Naive thymus-derived CD4-positive, alpha-beta T cell (primary cell): Measurements from ENCODE around the gene ANKRD33. TPM values are rescaled to one million over a fixed set of nuclear protein-coding genes. Genes with fewer than 3 reads are reported as not detected.

Source experiments
- ATAC-seq: fragments of 150-1000 bp; cut with Tn5 transposase; 2 replicates; pipeline ENCODE4 v1.10.0; 2021; ENCODE audit warnings: mild to moderate bottlenecking, moderate library complexity
- CTCF ChIA-PET: fragments of 350-600 bp; sonication (Branson Sonifier 250); formaldehyde crosslinking; loops from one replicate; lab custom pipeline; 2021; ENCODE audit warnings: antibody characterized with exemption; lab: Charles Lee
- POLR2A ChIA-PET: fragments of 350-600 bp; sonication (Branson Sonifier 250); formaldehyde crosslinking; loops from one replicate; lab custom pipeline; 2021; ENCODE audit warnings: antibody characterized with exemption, inconsistent platforms; lab: Charles Lee
- DNase-seq, 9 donors: peaks; one replicate each; pipeline versions ENCODE4 v3.0.0 to v3.0.0-alpha.2; 2020 to 2022; ENCODE audit warnings: mixed read lengths in 1 of 9
- H3K27ac ChIP-seq: one replicate; pipeline ENCODE4 v1.7.0; 2013; ENCODE audit warnings: mild to moderate bottlenecking, low read depth, low read length, moderate library complexity
- H3K27me3 ChIP-seq, 2 donors: one replicate each; pipeline ENCODE4 v1.7.0; 2013; ENCODE audit warnings: low read length in 2 of 2, mild to moderate bottlenecking in 2 of 2, moderate library complexity in 2 of 2; ENCODE audit not compliant: control insufficient read depth in 2 of 2, insufficient read depth in 2 of 2
- H3K36me3 ChIP-seq, 3 experiments: 1 replicate in 2 of 3; 2 replicates in 1 of 3; pipeline ENCODE4 v1.7.0; 2013; ENCODE audit warnings: low read length in 3 of 3, mild to moderate bottlenecking in 3 of 3, moderate library complexity in 1 of 3; ENCODE audit not compliant: insufficient read depth in 3 of 3, control insufficient read depth in 2 of 3
- H3K4me1 ChIP-seq, 2 donors: one replicate each; pipeline ENCODE4 v1.7.0; 2013; ENCODE audit warnings: low read length in 2 of 2, mild to moderate bottlenecking in 2 of 2, moderate library complexity in 1 of 2; ENCODE audit not compliant: control insufficient read depth in 2 of 2, insufficient read depth in 2 of 2
- H3K4me3 ChIP-seq: 2 replicates; pipeline ENCODE4 v1.7.0; 2013; ENCODE audit warnings: mild to moderate bottlenecking, low read length
- H3K9me3 ChIP-seq, 3 experiments: 1 replicate in 2 of 3; 2 replicates in 1 of 3; pipeline ENCODE4 v1.7.0; 2013; ENCODE audit warnings: low read length in 3 of 3; ENCODE audit not compliant: control insufficient read depth in 2 of 3
- H3K27ac Mint-ChIP-seq, 9 donors: one replicate each; pipeline ENCODE4 v1.8.0; 2020 to 2022; ENCODE audit warnings: mixed read lengths in 9 of 9, mild to moderate bottlenecking in 8 of 9, moderate library complexity in 5 of 9, inconsistent platforms in 2 of 9
- H3K27me3 Mint-ChIP-seq, 5 donors: one replicate each; pipeline ENCODE4 v1.8.0; 2021 to 2022; ENCODE audit warnings: mixed read lengths in 5 of 5, mild to moderate bottlenecking in 1 of 5
- H3K36me3 Mint-ChIP-seq, 5 donors: one replicate each; pipeline ENCODE4 v1.8.0; 2020 to 2022; ENCODE audit warnings: mixed read lengths in 5 of 5, mild to moderate bottlenecking in 3 of 5, inconsistent platforms in 1 of 5
- H3K4me1 Mint-ChIP-seq, 7 donors: one replicate each; pipeline ENCODE4 v1.8.0; 2020 to 2022; ENCODE audit warnings: mixed read lengths in 7 of 7, mild to moderate bottlenecking in 3 of 7, inconsistent platforms in 1 of 7
- H3K4me3 Mint-ChIP-seq, 10 donors: one replicate each; pipeline ENCODE4 v1.8.0; 2020 to 2022; ENCODE audit warnings: mild to moderate bottlenecking in 10 of 10, mixed read lengths in 10 of 10, moderate library complexity in 6 of 10, inconsistent platforms in 2 of 10
- H3K9me3 Mint-ChIP-seq, 11 donors: one replicate each; pipeline ENCODE4 v1.8.0; 2020 to 2022; ENCODE audit warnings: mixed read lengths in 11 of 11, mild to moderate bottlenecking in 4 of 11, inconsistent platforms in 1 of 11, moderate library complexity in 1 of 11
- intact Hi-C, 2 donors: fragments of 100-400 bp; cut with micrococcal nuclease; formaldehyde crosslinking; loops; one replicate each; pipeline ENCODE4 v1.15.1; 2023
- polyA plus RNA-seq, 2 donors: library from polyadenylated mRNA; unstranded; fragments of 300-500 nt; fragmentation: Illumina TruSeq; gene quantifications; one replicate each; pipeline ENCODE4 v1.2.3, GENCODE V29; 2021
- total RNA-seq, 6 experiments: library from RNA in 5 of 6; stranded (reverse) in 5 of 6; gene quantifications; 1 replicate in 5 of 6; 2 replicates in 1 of 6; pipeline ENCODE4 v1.2.3 and lab custom pipeline; 2021 to 2026

The ANKRD33 gene
- total and polyA plus RNA-seq, 7 experiments from 2014 or later = not detected

DNA sequence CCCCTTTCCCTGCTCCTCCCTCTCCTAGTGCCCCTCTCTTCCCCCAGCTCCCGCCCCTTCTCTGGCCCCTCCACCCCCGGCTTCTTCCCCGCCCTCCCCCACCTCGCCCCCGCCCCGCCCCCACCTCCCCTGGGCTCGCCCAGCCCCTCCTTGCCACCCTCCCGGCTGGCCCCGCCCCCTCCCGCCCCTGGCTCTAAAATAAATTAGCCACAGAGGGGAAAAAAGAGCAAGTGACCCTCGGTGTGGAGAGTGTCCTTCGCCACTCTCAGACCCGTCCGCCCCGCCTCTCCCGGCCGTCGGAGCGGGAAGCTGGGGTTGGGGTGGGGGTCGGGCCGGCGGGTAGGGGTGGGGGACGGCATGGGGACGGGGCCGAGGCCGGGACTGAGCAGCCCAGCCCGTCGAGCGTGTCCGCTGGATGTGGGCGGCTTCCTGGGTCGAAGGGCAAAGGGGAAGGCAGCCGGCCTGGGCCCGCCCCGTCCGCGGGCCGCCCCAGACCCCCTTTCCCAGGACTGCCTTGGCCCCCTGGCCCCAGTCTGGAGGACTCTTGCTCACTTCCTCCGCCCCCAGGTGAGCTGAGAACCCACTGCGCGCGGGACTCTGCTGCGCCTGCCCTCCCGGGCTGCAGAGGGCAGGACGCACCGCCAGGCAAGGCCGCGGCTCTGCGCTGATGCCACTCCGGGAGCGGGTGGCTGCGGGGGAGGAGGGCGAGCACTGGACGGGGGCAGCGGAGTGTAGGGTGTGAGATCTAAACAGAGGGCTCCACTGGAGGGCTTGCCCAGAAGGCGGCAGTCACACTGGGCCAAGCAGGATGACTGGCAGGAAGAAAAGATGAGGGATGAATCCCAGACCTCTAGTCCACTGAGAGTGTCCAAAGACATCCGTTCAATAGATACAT, 38.8 kb upstream of the ANKRD33 start:
- ATAC-seq (no peak), DNase-seq (no peak)
- intact Hi-C loops = no loop called here
- peaks cover 18 to 70% (median 28%) of the 10 kb centered on the region in 5 donors for H3K27me3 Mint-ChIP-seq
- peak overlapping the region in 3 of 10 donors; percentile 11 to 54 (median 41) for H3K4me3 Mint-ChIP-seq
- peaks cover 11 to 36% (median 34%) of the 10 kb centered on the region in 7 donors for H3K4me1 Mint-ChIP-seq
- no peaks in the 10 kb centered on the region for H3K36me3 ChIP-seq
- peaks cover 0 to 2% (median 0%) of the 10 kb centered on the region in 11 donors for H3K9me3 Mint-ChIP-seq
- H3K4me3 ChIP-seq = no peak overlapping the region
- peaks cover 3 to 24% of the 10 kb centered on the region in 2 donors for H3K27me3 ChIP-seq
- peaks cover 0 to 3% (median 0%) of the 10 kb centered on the region in 5 donors for H3K36me3 Mint-ChIP-seq
- no peak overlapping the region for H3K27ac Mint-ChIP-seq
- ChIA-PET POLR2A (no interaction called here), CTCF (no interaction called here)
- H3K27ac ChIP-seq = no peak overlapping the region
- no peaks in the 10 kb centered on the region for H3K9me3 ChIP-seq
- peaks cover 0 to 9% of the 10 kb centered on the region in 2 donors for H3K4me1 ChIP-seq

GRCh38 chr12:51850081-51850964, 37.6 kb upstream of the ANKRD33 start:
- ChIA-PET CTCF (no interaction called here), POLR2A (interaction anchor here (0.6 kb wide), 1 partner anchor 35 kb away, joined by 3 read pairs; no protein-coding TSS in a partner anchor)
- Mint-ChIP-seq H3K4me3 (peak overlapping the region in 2 of 10 donors; percentile 5 to 11), H3K4me1 (peaks cover 11 to 36% (median 34%) of the 10 kb centered on the region in 7 donors), H3K27me3 (peaks cover 10 to 57% (median 16%) of the 10 kb centered on the region in 5 donors), H3K9me3 (peaks cover 0 to 2% (median 0%) of the 10 kb centered on the region in 11 donors), H3K36me3 (peaks cover 0 to 3% (median 0%) of the 10 kb centered on the region in 5 donors), H3K27ac (no peak overlapping the region)
- H3K4me3 ChIP-seq = no peak overlapping the region
- peaks cover 0 to 9% of the 10 kb centered on the region in 2 donors for H3K4me1 ChIP-seq
- no peaks in the 10 kb centered on the region for H3K36me3 ChIP-seq
- intact Hi-C loops = no loop called here
- no peaks in the 10 kb centered on the region for H3K9me3 ChIP-seq
- H3K27me3 ChIP-seq = peaks cover 0 to 16% of the 10 kb centered on the region in 2 donors
- no peak overlapping the region for H3K27ac ChIP-seq
- no peak for ATAC-seq
- DNase-seq = no peak

- Histone ChIP-seq H3K27me3 (peaks cover 0 to 10% of the 10 kb centered on the region in 2 donors), H3K36me3 (no peaks in the 10 kb centered on the region), H3K4me1 (peaks cover 0 to 8% of the 10 kb centered on the region in 2 donors), H3K4me3 (no peak overlapping the region), H3K27ac (no peak overlapping the region), H3K9me3 (no peaks in the 10 kb centered on the region)
- Mint-ChIP-seq H3K4me3 (peak overlapping the region in 1 of 10 donors; percentile 34), H3K36me3 (peaks cover 0 to 3% (median 0%) of the 10 kb centered on the region in 5 donors), H3K9me3 (peaks cover 0 to 2% (median 0%) of the 10 kb centered on the region in 11 donors), H3K27ac (no peak overlapping the region), H3K27me3 (peaks cover 8 to 54% (median 10%) of the 10 kb centered on the region in 5 donors), H3K4me1 (peaks cover 10 to 34% (median 33%) of the 10 kb centered on the region in 7 donors)
- CTCF ChIA-PET = no interaction called here
- ATAC-seq (no peak), DNase-seq (no peak)
- POLR2A ChIA-PET = no interaction called here
- intact Hi-C loops = no loop called here
Measured at GRCh38 chr12:51850965-51851299, 37.0 kb upstream of the ANKRD33 start.

- no peaks in the 10 kb centered on the region for H3K36me3 ChIP-seq
- H3K36me3 Mint-ChIP-seq = peaks cover 0 to 2% (median 0%) of the 10 kb centered on the region in 5 donors
- DNase-seq = no peak
- H3K27ac Mint-ChIP-seq = no peak overlapping the region
- peaks cover 0 to 4% of the 10 kb centered on the region in 2 donors for H3K27me3 ChIP-seq
- H3K9me3 ChIP-seq = no peaks in the 10 kb centered on the region
- peak; percentile 28 for ATAC-seq
- peaks cover 0 to 2% of the 10 kb centered on the region in 2 donors for H3K4me1 ChIP-seq
- peaks cover 6 to 28% (median 27%) of the 10 kb centered on the region in 7 donors for H3K4me1 Mint-ChIP-seq
- H3K4me3 Mint-ChIP-seq = peak overlapping the region in 2 of 10 donors; percentile 6 to 34
- CTCF ChIA-PET = interaction anchor here (0.6 to 1.3 kb wide), 2 partner anchors 10 to 173 kb away, joined by 3 to 7 read pairs; no protein-coding TSS in a partner anchor
- H3K27me3 Mint-ChIP-seq = peaks cover 4 to 49% (median 8%) of the 10 kb centered on the region in 5 donors
- intact Hi-C loops = no loop called here
- H3K27ac ChIP-seq = no peak overlapping the region
- POLR2A ChIA-PET = no interaction called here
- no peaks in the 10 kb centered on the region for H3K9me3 Mint-ChIP-seq
- no peak overlapping the region for H3K4me3 ChIP-seq
Measured at GRCh38 chr12:51851413-51852124, 36.3 kb upstream of the ANKRD33 start.

DNA sequence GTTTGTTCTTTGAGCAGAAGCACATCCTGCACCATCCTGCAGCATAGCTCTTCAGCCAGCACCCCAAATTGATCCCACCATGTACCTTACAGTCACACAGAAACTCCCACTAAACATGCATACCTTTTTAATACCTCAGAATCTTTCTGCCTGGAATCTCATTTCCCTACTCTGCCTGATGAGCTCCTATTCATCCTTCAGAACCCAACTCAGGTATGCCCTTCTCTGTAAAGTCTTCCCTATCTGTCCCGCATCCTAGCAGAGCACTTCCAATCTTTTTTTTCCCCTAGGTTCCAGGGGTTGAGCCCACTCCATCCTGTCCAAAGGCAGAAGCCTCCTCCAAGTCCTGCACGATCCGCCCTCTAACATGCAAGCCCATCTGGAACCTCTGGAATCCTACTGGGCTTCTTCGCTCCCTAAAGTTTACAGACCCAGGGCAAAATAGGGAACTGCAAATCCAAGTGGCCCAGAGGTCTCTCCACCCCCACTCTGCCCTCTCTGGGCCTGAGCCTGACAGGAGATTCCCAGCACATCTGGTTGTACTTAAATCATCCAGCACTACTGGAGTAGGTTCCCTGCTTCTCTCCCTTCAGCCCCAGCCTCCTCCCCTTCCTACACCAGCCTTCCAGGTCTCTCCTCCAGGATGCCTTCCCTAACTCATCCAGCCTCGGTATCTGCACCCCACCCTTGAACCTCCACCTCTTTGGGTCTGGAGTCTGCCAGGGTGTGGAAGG, 35.3 kb upstream of the ANKRD33 start:
- Mint-ChIP-seq H3K27ac (no peak overlapping the region), H3K27me3 (peaks cover 6 to 46% (median 11%) of the 10 kb centered on the region in 5 donors), H3K4me1 (peaks cover 6 to 24% (median 23%) of the 10 kb centered on the region in 7 donors), H3K36me3 (no peaks in the 10 kb centered on the region), H3K4me3 (no peak overlapping the region), H3K9me3 (no peaks in the 10 kb centered on the region)
- DNase-seq (no peak), ATAC-seq (no peak)
- Histone ChIP-seq H3K4me1 (no peaks in the 10 kb centered on the region), H3K27ac (no peak overlapping the region), H3K4me3 (no peak overlapping the region), H3K9me3 (no peaks in the 10 kb centered on the region), H3K36me3 (no peaks in the 10 kb centered on the region), H3K27me3 (no peaks in the 10 kb centered on the region)
- POLR2A ChIA-PET = no interaction called here
- intact Hi-C loops = no loop called here
- CTCF ChIA-PET = interaction anchor here (0.5 to 1.3 kb wide), 2 partner anchors 9 to 268 kb away, joined by 3 to 4 read pairs; no protein-coding TSS in a partner anchor
